Measurements from ENCODE around the gene SOX12. TPM values are rescaled to one million over a fixed set of nuclear protein-coding genes. Genes with fewer than 3 reads are reported as not detected.

Gene SOX12
- total and polyA plus RNA-seq, 4 donors: 0.67 to 4.2 (median 1.7) TPM

- 93% methylated on average over 10 of the region's 10 CpGs for WGBS
- H3K27me3 ChIP-seq (ENCODE audit: control insufficient read depth in 4 of 4, insufficient read depth in 4 of 4, low read length in 3 of 4): no peaks in the 10 kb centered on the region
- TF ChIP-seq SP1 (IDR thresholded peaks at IDR 0.05): no peak
- no peak for TF ChIP-seq TAF1 (conservative IDR thresholded peaks at IDR 0.05)
- TF ChIP-seq HNF4A (conservative IDR thresholded peaks at IDR 0.05): no peak
- no peak for TF ChIP-seq NR2F2 (IDR thresholded peaks at IDR 0.05)
- no peak for TF ChIP-seq GABPA (IDR thresholded peaks at IDR 0.05 in 1 of 2, conservative IDR thresholded peaks at IDR 0.05 in 1 of 2)
- no peak for TF ChIP-seq HNF4G (IDR thresholded peaks at IDR 0.05)
- TF ChIP-seq EGR1 (IDR thresholded peaks at IDR 0.05; ENCODE audit: low read depth in 2 of 2): no peak
- no peak for TF ChIP-seq FOXA1 (IDR thresholded peaks at IDR 0.05)
- TF ChIP-seq, protein P1, sequence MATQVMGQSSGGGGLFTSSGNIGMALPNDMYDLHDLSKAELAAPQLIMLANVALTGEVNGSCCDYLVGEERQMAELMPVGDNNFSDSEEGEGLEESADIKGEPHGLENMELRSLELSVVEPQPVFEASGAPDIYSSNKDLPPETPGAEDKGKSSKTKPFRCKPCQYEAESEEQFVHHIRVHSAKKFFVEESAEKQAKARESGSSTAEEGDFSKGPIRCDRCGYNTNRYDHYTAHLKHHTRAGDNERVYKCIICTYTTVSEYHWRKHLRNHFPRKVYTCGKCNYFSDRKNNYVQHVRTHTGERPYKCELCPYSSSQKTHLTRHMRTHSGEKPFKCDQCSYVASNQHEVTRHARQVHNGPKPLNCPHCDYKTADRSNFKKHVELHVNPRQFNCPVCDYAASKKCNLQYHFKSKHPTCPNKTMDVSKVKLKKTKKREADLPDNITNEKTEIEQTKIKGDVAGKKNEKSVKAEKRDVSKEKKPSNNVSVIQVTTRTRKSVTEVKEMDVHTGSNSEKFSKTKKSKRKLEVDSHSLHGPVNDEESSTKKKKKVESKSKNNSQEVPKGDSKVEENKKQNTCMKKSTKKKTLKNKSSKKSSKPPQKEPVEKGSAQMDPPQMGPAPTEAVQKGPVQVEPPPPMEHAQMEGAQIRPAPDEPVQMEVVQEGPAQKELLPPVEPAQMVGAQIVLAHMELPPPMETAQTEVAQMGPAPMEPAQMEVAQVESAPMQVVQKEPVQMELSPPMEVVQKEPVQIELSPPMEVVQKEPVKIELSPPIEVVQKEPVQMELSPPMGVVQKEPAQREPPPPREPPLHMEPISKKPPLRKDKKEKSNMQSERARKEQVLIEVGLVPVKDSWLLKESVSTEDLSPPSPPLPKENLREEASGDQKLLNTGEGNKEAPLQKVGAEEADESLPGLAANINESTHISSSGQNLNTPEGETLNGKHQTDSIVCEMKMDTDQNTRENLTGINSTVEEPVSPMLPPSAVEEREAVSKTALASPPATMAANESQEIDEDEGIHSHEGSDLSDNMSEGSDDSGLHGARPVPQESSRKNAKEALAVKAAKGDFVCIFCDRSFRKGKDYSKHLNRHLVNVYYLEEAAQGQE (IDR thresholded peaks at IDR 0.05): no peak
- TF ChIP-seq YY1 (IDR thresholded peaks at IDR 0.05): no peak
- no peak for TF ChIP-seq RAD21 (IDR thresholded peaks at IDR 0.05)
- TF ChIP-seq, protein P2, sequence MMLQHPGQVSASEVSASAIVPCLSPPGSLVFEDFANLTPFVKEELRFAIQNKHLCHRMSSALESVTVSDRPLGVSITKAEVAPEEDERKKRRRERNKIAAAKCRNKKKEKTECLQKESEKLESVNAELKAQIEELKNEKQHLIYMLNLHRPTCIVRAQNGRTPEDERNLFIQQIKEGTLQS (IDR thresholded peaks at IDR 0.05): no peak
- TF ChIP-seq JUND (IDR thresholded peaks at IDR 0.05): no peak
- TF ChIP-seq ZBTB33 (IDR thresholded peaks at IDR 0.05): no peak
- no peak for TF ChIP-seq FOXA2 (IDR thresholded peaks at IDR 0.05)
- TF ChIP-seq, protein P3, sequence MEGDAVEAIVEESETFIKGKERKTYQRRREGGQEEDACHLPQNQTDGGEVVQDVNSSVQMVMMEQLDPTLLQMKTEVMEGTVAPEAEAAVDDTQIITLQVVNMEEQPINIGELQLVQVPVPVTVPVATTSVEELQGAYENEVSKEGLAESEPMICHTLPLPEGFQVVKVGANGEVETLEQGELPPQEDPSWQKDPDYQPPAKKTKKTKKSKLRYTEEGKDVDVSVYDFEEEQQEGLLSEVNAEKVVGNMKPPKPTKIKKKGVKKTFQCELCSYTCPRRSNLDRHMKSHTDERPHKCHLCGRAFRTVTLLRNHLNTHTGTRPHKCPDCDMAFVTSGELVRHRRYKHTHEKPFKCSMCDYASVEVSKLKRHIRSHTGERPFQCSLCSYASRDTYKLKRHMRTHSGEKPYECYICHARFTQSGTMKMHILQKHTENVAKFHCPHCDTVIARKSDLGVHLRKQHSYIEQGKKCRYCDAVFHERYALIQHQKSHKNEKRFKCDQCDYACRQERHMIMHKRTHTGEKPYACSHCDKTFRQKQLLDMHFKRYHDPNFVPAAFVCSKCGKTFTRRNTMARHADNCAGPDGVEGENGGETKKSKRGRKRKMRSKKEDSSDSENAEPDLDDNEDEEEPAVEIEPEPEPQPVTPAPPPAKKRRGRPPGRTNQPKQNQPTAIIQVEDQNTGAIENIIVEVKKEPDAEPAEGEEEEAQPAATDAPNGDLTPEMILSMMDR (IDR thresholded peaks at IDR 0.05; ENCODE audit: low read depth, low read length, missing input control): no peak
- no peak for DNase-seq (ENCODE audit: low spot score)
- H3K4me3 ChIP-seq (ENCODE audit: low read depth in 1 of 3, low read length in 3 of 3): no peak overlapping the region
- H3K9ac ChIP-seq (ENCODE audit: low read depth in 1 of 2, low read length in 2 of 2): no peak overlapping the region
- H3K4me1 ChIP-seq (ENCODE audit: control insufficient read depth in 4 of 4, insufficient read depth in 4 of 4, low read length in 3 of 4): peaks cover 15 to 28% (median 20%) of the 10 kb centered on the region in 4 donors
- H3K36me3 ChIP-seq (ENCODE audit: control insufficient read depth in 4 of 4, insufficient read depth in 3 of 4, low read depth in 1 of 4, low read length in 3 of 4): no peaks in the 10 kb centered on the region
- H3K9me3 ChIP-seq (ENCODE audit: control insufficient read depth in 4 of 4, low read length in 3 of 4): no peaks in the 10 kb centered on the region
- H3K27ac ChIP-seq (ENCODE audit: low read depth in 1 of 2, low read length in 2 of 2): no peak overlapping the region
Measured at GRCh38 chr20:375265-375889, 50.0 kb downstream of the SOX12 start.

GRCh38 chr20:376089-376488 lies 50.7 kb downstream of the SOX12 start:
- H3K27me3 ChIP-seq (ENCODE audit: control insufficient read depth in 4 of 4, insufficient read depth in 4 of 4, low read length in 3 of 4): no peaks in the 10 kb centered on the region
- H3K27ac ChIP-seq (ENCODE audit: low read depth in 1 of 2, low read length in 2 of 2): no peak overlapping the region
- H3K4me3 ChIP-seq (ENCODE audit: low read depth in 1 of 3, low read length in 3 of 3): no peak overlapping the region
- no peak overlapping the region for H3K9ac ChIP-seq (ENCODE audit: low read depth in 1 of 2, low read length in 2 of 2)
- peaks cover 11 to 21% (median 14%) of the 10 kb centered on the region in 4 donors for H3K4me1 ChIP-seq (ENCODE audit: control insufficient read depth in 4 of 4, insufficient read depth in 4 of 4, low read length in 3 of 4)
- H3K36me3 ChIP-seq (ENCODE audit: control insufficient read depth in 4 of 4, insufficient read depth in 3 of 4, low read depth in 1 of 4, low read length in 3 of 4): no peaks in the 10 kb centered on the region
- no peak for DNase-seq (ENCODE audit: low spot score)
- WGBS: 56% methylated on average over 2 of the region's 2 CpGs
- TF ChIP-seq SP1 (IDR thresholded peaks at IDR 0.05) (no peak), NR2F2 (IDR thresholded peaks at IDR 0.05) (no peak), FOXA2 (IDR thresholded peaks at IDR 0.05) (no peak), HNF4G (IDR thresholded peaks at IDR 0.05) (no peak)
- TF ChIP-seq, protein P2 (IDR thresholded peaks at IDR 0.05): no peak
- H3K9me3 ChIP-seq (ENCODE audit: control insufficient read depth in 4 of 4, low read length in 3 of 4): no peaks in the 10 kb centered on the region

All from liver (tissue), 9 donors.